ENCODE measurements around the gene CATSPER4. TPM values are rescaled to one million over a fixed set of nuclear protein-coding genes. Genes with fewer than 3 reads are reported as not detected.

Gene CATSPER4
- total and polyA plus RNA-seq, 2 of the 13 experiments (the other 11 are each of a cell fraction or from before 2014, with no cell fraction given) = not detected

DNA sequence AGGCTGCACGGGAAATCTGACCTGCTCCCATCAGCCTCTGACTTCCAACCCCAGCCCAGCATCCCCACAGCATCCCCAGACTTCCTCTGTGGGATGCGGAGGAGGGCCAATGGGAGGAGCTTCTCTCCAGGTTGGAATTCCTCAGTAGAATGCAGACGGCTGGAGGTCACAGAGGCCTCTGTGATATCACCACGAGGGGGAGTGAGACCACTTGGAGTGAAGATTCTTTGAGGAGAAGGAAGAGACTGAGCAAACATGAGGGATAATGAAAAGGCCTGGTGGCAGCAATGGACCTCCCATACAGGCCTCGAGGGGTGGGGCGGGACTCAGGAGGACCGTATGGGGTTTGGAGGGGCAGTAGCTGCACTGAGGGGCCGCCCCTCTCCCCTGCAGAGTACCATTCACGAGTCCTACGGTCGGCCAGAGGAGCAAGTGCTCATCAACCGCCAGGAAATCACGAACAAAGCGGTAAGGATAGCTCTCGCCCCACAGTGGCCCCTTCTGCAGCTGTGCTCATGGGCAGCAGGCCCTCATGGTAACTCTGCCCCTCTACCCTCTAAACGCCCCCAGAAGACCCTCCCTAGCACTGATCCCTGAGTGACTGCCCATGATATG lies at the start of gene CATSPER4 (continued):
- TF ChIP-seq ZNF274 (CRISPR knock-in tag; IDR thresholded peaks at IDR 0.05) = no peak
- peak; percentile 34 for TF ChIP-seq TEAD3 (CRISPR knock-in tag; optimal IDR thresholded peaks at IDR 0.05; ENCODE audit: borderline replicate concordance)
- TF ChIP-seq TBX2 (CRISPR knock-in tag; IDR thresholded peaks at IDR 0.05; ENCODE audit: borderline replicate concordance) = no peak
- TF ChIP-seq ZBTB7B (CRISPR knock-in tag; IDR thresholded peaks at IDR 0.05) = no peak
- TF ChIP-seq KLF15 (CRISPR knock-in tag; IDR thresholded peaks at IDR 0.05; ENCODE audit: borderline replicate concordance) = no peak
- TF ChIP-seq ZBTB38 (CRISPR knock-in tag; IDR thresholded peaks at IDR 0.05) = no peak
- TF ChIP-seq ZNF710 (CRISPR knock-in tag; IDR thresholded peaks at IDR 0.05; ENCODE audit: borderline replicate concordance) = no peak
- no peak for TF ChIP-seq TOE1 (CRISPR knock-in tag; IDR thresholded peaks at IDR 0.05)
- no peak for TF ChIP-seq ZNF709 (CRISPR knock-in tag; IDR thresholded peaks at IDR 0.05)
- TF ChIP-seq POLR2G (IDR thresholded peaks at IDR 0.05; ENCODE audit: low read depth, low read length) = no peak
- no peak for TF ChIP-seq NR1H2 (CRISPR knock-in tag; IDR thresholded peaks at IDR 0.05; ENCODE audit: borderline replicate concordance, low read depth)
- TF ChIP-seq ZFP36L1 (CRISPR knock-in tag; IDR thresholded peaks at IDR 0.05) = no peak
- no peak for TF ChIP-seq HNRNPH1 (optimal IDR thresholded peaks at IDR 0.05; ENCODE audit: low read depth, low read length)
- TF ChIP-seq TMF1 (CRISPR knock-in tag; IDR thresholded peaks at IDR 0.05; ENCODE audit: low read depth) = no peak
- TF ChIP-seq DNMT3B (CRISPR knock-in tag; conservative IDR thresholded peaks at IDR 0.05) = no peak
- no peak for TF ChIP-seq TBX3 (IDR thresholded peaks at IDR 0.05; ENCODE audit: borderline replicate concordance)
- no peak for TF ChIP-seq LCORL (IDR thresholded peaks at IDR 0.05)
- no peak for TF ChIP-seq LCORL (CRISPR knock-in tag; IDR thresholded peaks at IDR 0.05)
- TF ChIP-seq PAWR (CRISPR knock-in tag; IDR thresholded peaks at IDR 0.05; ENCODE audit: borderline replicate concordance) = no peak
- no peak for TF ChIP-seq KAT7 (CRISPR knock-in tag; IDR thresholded peaks at IDR 0.05; ENCODE audit: borderline replicate concordance)
- TF ChIP-seq ZNF3 (CRISPR knock-in tag; IDR thresholded peaks at IDR 0.05) = no peak
- TF ChIP-seq RARA (CRISPR knock-in tag; IDR thresholded peaks at IDR 0.05) = no peak
- TF ChIP-seq, protein P1, sequence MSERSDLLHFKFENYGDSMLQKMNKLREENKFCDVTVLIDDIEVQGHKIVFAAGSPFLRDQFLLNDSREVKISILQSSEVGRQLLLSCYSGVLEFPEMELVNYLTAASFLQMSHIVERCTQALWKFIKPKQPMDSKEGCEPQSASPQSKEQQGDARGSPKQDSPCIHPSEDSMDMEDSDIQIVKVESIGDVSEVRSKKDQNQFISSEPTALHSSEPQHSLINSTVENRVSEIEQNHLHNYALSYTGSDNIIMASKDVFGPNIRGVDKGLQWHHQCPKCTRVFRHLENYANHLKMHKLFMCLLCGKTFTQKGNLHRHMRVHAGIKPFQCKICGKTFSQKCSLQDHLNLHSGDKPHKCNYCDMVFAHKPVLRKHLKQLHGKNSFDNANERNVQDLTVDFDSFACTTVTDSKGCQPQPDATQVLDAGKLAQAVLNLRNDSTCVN (CRISPR knock-in tag; IDR thresholded peaks at IDR 0.05; ENCODE audit: borderline replicate concordance) = no peak
- no peak for TF ChIP-seq FIP1L1 (IDR thresholded peaks at IDR 0.05; ENCODE audit: borderline replicate concordance, insufficient read depth, low read depth, low read length)
- TF ChIP-seq TP53 (CRISPR knock-in tag; conservative IDR thresholded peaks at IDR 0.05) = no peak
- TF ChIP-seq, protein P2, sequence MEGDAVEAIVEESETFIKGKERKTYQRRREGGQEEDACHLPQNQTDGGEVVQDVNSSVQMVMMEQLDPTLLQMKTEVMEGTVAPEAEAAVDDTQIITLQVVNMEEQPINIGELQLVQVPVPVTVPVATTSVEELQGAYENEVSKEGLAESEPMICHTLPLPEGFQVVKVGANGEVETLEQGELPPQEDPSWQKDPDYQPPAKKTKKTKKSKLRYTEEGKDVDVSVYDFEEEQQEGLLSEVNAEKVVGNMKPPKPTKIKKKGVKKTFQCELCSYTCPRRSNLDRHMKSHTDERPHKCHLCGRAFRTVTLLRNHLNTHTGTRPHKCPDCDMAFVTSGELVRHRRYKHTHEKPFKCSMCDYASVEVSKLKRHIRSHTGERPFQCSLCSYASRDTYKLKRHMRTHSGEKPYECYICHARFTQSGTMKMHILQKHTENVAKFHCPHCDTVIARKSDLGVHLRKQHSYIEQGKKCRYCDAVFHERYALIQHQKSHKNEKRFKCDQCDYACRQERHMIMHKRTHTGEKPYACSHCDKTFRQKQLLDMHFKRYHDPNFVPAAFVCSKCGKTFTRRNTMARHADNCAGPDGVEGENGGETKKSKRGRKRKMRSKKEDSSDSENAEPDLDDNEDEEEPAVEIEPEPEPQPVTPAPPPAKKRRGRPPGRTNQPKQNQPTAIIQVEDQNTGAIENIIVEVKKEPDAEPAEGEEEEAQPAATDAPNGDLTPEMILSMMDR (CRISPR knock-in tag; IDR thresholded peaks at IDR 0.05) = peak; percentile 68
- TF ChIP-seq POLR2AphosphoS5 (IDR thresholded peaks at IDR 0.05; ENCODE audit: low read depth, low read length) = no peak
